Panc1 (cell line): ENCODE data around the gene PCDHA9. TPM values are rescaled to one million over a fixed set of nuclear protein-coding genes. Genes with fewer than 3 reads are reported as not detected.
"Not testable (repeated sequence)": the region's sequence is repeated elsewhere in the genome, so short reads cannot be mapped to it uniquely, and the experiment has no call there.

Source experiments
- ATAC-seq: fragments of 200-7000 bp; cut with Tn5 transposase; 2 replicates; pipeline ENCODE4 v1.9.1; 2020; ENCODE audit warnings: mild to moderate bottlenecking, moderate library complexity
- BruUV-seq: library from RNA; stranded (reverse); fragments of 400-500 nt; replicated peaks from 2 replicates; lab custom pipeline; 2021; lab: Mats Ljungman, UMichigan
- CTCF ChIA-PET: fragments of 300-600 bp; sonication (Branson Sonifier 250); formaldehyde crosslinking; loops from one replicate; lab custom pipeline; 2022; ENCODE audit warnings: antibody characterized with exemption; lab: Charles Lee
- POLR2A ChIA-PET: fragments of 300-600 bp; sonication (Branson Sonifier 250); formaldehyde crosslinking; loops from one replicate; lab custom pipeline; 2022; ENCODE audit warnings: antibody characterized with exemption; lab: Charles Lee
- DNase-seq: peaks from one replicate; pipeline ENCODE4 v3.0.0-alpha.2; 2010; ENCODE audit warnings: low read depth, low spot score
- H3K27ac ChIP-seq: 2 replicates; pipeline ENCODE4 v1.5.1; 2011; ENCODE audit warnings: mild to moderate bottlenecking, low read length, inconsistent platforms
- H3K27me3 ChIP-seq: fragments of 200-500 bp; sonication (Bioruptor generic); 2 replicates; pipeline ENCODE4 v1.6.0; 2014; ENCODE audit warnings: low read length, inconsistent platforms; ENCODE audit not compliant: control insufficient read depth, insufficient read depth
- H3K36me3 ChIP-seq: fragments of 200-500 bp; sonication (Bioruptor generic); 2 replicates; pipeline ENCODE4 v1.5.1; 2014; ENCODE audit warnings: inconsistent platforms, mild to moderate bottlenecking, low read length, moderate library complexity; ENCODE audit not compliant: control insufficient read depth, insufficient read depth
- H3K4me1 ChIP-seq: 2 replicates; pipeline ENCODE4 v1.5.1; 2011; ENCODE audit warnings: inconsistent platforms, mild to moderate bottlenecking, low read length, moderate library complexity; ENCODE audit not compliant: control insufficient read depth, insufficient read depth
- H3K4me3 ChIP-seq, 2 experiments: 2 replicates each; pipeline ENCODE4 v1.5.1; 2011 to 2012; ENCODE audit warnings: low read depth in 2 of 2, low read length in 2 of 2, mild to moderate bottlenecking in 2 of 2, inconsistent platforms in 1 of 2, moderate library complexity in 1 of 2
- H3K9me3 ChIP-seq: fragments of 200-500 bp; sonication (Bioruptor generic); 2 replicates; pipeline ENCODE4 v1.5.1; 2014; ENCODE audit warnings: low read depth, mild to moderate bottlenecking, inconsistent platforms, low read length, moderate library complexity; ENCODE audit not compliant: control insufficient read depth, insufficient read depth
- POLR2AphosphoS5 ChIP-seq: IDR thresholded peaks from 2 replicates; pipeline ENCODE4 v1.6.1; 2012; ENCODE audit warnings: mild to moderate bottlenecking, low read depth, low read length, moderate library complexity
- SIN3A ChIP-seq: IDR thresholded peaks from 2 replicates; pipeline ENCODE4 v1.6.1; 2012; ENCODE audit warnings: low read depth, mild to moderate bottlenecking, low read length, moderate library complexity, borderline replicate concordance; ENCODE audit not compliant: insufficient read depth
- TCF7L2 ChIP-seq: IDR thresholded peaks from 2 replicates; pipeline ENCODE4 v1.6.1; 2011; ENCODE audit warnings: mild to moderate bottlenecking, low read depth, low read length, inconsistent platforms
- in situ Hi-C: cut with HindIII; loops from 2 replicates; pipeline ENCODE4 v1.10.0; 2016; ENCODE audit warnings: low sequenced_read_pairs, low pct_unique_long_range_greater_than_20kb
- intact Hi-C: fragments of 100-400 bp; cut with micrococcal nuclease; formaldehyde crosslinking; loops from one replicate; pipeline ENCODE4 v1.10.0; 2022; ENCODE audit not compliant: unreplicated experiment
- total RNA-seq: library from RNA; stranded (reverse); gene quantifications from one replicate; pipeline ENCODE4 v1.2.1, GENCODE V29; 2021; ENCODE audit not compliant: unreplicated experiment
- TF ChIP-seq, protein P1 (sequence below): fragments of 450-650 bp; IDR thresholded peaks from 2 replicates; pipeline ENCODE4 v1.5.1; 2017; ENCODE audit warnings: mild to moderate bottlenecking
- TF ChIP-seq, protein P2 (sequence below), 2 experiments: IDR thresholded peaks; 2 replicates each; pipeline ENCODE4 v1.6.1; 2011 to 2012; ENCODE audit warnings: low read depth in 2 of 2, control low read depth in 1 of 2, low read length in 1 of 2, mild to moderate bottlenecking in 1 of 2, moderate library complexity in 1 of 2; ENCODE audit not compliant: insufficient read depth in 1 of 2

PCDHA9 gene
- total RNA-seq, 1 experiment from 2014 or later = 0.21 TPM

DNA sequence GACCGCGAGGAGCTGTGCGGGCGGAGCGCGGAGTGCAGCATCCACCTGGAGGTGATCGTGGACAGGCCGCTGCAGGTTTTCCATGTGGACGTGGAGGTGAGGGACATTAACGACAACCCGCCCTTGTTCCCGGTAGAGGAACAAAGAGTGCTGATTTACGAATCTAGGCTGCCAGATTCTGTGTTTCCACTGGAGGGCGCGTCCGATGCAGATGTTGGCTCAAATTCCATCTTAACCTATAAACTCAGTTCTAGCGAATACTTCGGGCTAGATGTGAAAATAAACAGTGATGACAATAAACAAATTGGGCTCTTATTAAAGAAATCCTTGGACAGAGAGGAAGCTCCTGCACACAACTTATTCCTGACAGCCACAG, 19.8 kb upstream of the PCDHA9 start:
- ChIA-PET POLR2A (interaction anchor here (0.6 kb wide), 1 partner anchor 133 kb away, joined by 3 read pairs; no protein-coding TSS in a partner anchor), CTCF (no interaction called here)
- no peak overlapping the region for H3K27ac ChIP-seq
- intact Hi-C loops (no loop called here), in situ Hi-C loops (no loop called here)
- ATAC-seq (no peak), DNase-seq (no peak)
- TF ChIP-seq, protein P1, sequence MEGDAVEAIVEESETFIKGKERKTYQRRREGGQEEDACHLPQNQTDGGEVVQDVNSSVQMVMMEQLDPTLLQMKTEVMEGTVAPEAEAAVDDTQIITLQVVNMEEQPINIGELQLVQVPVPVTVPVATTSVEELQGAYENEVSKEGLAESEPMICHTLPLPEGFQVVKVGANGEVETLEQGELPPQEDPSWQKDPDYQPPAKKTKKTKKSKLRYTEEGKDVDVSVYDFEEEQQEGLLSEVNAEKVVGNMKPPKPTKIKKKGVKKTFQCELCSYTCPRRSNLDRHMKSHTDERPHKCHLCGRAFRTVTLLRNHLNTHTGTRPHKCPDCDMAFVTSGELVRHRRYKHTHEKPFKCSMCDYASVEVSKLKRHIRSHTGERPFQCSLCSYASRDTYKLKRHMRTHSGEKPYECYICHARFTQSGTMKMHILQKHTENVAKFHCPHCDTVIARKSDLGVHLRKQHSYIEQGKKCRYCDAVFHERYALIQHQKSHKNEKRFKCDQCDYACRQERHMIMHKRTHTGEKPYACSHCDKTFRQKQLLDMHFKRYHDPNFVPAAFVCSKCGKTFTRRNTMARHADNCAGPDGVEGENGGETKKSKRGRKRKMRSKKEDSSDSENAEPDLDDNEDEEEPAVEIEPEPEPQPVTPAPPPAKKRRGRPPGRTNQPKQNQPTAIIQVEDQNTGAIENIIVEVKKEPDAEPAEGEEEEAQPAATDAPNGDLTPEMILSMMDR = no peak
- TF ChIP-seq POLR2AphosphoS5 = no peak
- no peak for TF ChIP-seq TCF7L2
- TF ChIP-seq, protein P2, sequence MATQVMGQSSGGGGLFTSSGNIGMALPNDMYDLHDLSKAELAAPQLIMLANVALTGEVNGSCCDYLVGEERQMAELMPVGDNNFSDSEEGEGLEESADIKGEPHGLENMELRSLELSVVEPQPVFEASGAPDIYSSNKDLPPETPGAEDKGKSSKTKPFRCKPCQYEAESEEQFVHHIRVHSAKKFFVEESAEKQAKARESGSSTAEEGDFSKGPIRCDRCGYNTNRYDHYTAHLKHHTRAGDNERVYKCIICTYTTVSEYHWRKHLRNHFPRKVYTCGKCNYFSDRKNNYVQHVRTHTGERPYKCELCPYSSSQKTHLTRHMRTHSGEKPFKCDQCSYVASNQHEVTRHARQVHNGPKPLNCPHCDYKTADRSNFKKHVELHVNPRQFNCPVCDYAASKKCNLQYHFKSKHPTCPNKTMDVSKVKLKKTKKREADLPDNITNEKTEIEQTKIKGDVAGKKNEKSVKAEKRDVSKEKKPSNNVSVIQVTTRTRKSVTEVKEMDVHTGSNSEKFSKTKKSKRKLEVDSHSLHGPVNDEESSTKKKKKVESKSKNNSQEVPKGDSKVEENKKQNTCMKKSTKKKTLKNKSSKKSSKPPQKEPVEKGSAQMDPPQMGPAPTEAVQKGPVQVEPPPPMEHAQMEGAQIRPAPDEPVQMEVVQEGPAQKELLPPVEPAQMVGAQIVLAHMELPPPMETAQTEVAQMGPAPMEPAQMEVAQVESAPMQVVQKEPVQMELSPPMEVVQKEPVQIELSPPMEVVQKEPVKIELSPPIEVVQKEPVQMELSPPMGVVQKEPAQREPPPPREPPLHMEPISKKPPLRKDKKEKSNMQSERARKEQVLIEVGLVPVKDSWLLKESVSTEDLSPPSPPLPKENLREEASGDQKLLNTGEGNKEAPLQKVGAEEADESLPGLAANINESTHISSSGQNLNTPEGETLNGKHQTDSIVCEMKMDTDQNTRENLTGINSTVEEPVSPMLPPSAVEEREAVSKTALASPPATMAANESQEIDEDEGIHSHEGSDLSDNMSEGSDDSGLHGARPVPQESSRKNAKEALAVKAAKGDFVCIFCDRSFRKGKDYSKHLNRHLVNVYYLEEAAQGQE (IDR thresholded peaks at IDR 0.05; ENCODE audit: insufficient read depth in 1 of 2, low read depth in 2 of 2, low read length in 1 of 2) = no peak
- no peak for TF ChIP-seq SIN3A
- no peaks in the 10 kb centered on the region for H3K4me1 ChIP-seq
- H3K9me3 ChIP-seq = no peaks in the 10 kb centered on the region
- no peaks in the 10 kb centered on the region for H3K27me3 ChIP-seq
- no peaks in the 10 kb centered on the region for H3K36me3 ChIP-seq
- no TSS peak for BruUV-seq
- no peak overlapping the region for H3K4me3 ChIP-seq

DNA sequence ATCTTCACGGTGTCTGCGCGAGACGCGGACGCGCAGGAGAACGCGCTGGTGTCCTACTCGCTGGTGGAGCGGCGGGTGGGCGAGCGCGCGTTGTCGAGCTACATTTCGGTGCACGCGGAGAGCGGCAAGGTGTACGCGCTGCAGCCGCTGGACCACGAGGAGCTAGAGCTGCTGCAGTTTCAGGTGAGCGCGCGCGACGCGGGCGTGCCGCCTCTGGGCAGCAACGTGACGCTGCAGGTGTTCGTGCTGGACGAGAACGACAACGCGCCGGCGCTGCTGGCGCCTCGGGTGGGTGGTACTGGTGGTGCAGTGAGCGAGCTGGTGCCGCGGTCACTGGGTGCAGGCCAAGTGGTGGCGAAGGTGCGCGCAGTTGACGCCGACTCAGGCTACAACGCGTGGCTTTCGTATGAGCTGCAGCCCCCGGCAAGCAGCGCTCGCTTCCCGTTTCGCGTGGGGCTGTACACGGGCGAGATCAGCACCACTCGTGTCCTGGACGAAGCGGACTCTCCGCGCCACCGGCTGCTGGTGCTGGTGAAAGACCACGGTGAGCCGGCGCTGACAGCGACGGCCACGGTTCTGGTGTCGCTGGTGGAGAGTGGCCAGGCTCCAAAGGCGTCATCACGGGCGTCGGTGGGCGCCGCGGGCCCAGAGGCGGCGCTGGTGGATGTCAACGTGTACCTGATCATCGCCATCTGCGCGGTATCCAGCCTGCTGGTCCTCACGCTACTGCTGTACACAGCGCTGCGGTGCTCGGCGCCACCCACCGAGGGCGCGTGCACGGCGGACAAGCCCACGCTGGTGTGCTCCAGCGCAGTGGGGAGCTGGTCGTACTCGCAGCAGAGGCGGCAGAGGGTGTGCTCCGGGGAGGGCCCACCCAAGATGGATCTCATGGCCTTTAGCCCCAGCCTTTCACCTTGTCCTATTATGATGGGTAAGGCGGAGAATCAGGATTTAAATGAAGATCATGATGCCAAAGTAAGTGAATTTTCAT, 18.4 kb upstream of the PCDHA9 start:
- H3K4me1 ChIP-seq, CTCF ChIA-PET, H3K4me3 ChIP-seq, H3K9me3 ChIP-seq, BruUV-seq, H3K27ac ChIP-seq, H3K27me3 ChIP-seq, intact Hi-C loops, ATAC-seq, H3K36me3 ChIP-seq, DNase-seq, in situ Hi-C loops, POLR2A ChIA-PET: not testable (repeated sequence)

DNA sequence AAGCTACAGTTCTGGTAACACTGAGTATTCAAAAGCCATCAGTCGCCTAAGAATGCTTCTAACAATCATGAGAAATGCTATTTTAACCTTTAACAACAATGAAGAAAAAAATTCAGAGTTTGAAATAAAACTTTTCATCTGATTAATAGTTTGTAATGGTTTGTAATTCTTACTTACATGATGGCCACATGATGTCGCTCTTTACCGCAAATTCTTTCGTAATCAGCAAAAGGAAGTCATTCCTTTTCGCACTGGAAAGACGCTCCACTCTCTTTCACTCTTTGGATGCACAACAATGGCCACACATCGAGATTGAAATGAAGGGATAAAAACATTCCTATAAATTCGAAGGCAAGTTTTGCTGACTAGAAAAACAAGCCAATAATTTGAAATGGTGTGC, 14.2 kb upstream of the PCDHA9 start, which contains the start of gene PCDHA7:
PCDHA7 (plus strand) TSS at position 277 of the 400 bp plus-strand sequence; CDS start at position 392, 115 bp downstream.
- intact Hi-C loops = no loop called here
- TF ChIP-seq TCF7L2 = no peak
- TF ChIP-seq, protein P1 = 0 out of 2 replicates have a peak, but pooled peaks have one; percentile 18
- POLR2A ChIA-PET = no interaction called here
- CTCF ChIA-PET = interaction anchor here (0.6 kb wide), 1 partner anchor 322 kb away, joined by 3 read pairs; no protein-coding TSS in a partner anchor
- Histone ChIP-seq H3K36me3 (no peaks in the 10 kb centered on the region), H3K4me1 (no peaks in the 10 kb centered on the region), H3K27ac (no peak within 1 kb of the TSS), H3K27me3 (no peaks in the 10 kb centered on the region), H3K9me3 (no peaks in the 10 kb centered on the region; the same call in 1 of the 2 replicates), H3K4me3 (no peak within 1 kb of the TSS)
- no TSS peak for BruUV-seq
- DNase-seq = no peak
- no peak for ATAC-seq
- in situ Hi-C loops = no loop called here

DNA sequence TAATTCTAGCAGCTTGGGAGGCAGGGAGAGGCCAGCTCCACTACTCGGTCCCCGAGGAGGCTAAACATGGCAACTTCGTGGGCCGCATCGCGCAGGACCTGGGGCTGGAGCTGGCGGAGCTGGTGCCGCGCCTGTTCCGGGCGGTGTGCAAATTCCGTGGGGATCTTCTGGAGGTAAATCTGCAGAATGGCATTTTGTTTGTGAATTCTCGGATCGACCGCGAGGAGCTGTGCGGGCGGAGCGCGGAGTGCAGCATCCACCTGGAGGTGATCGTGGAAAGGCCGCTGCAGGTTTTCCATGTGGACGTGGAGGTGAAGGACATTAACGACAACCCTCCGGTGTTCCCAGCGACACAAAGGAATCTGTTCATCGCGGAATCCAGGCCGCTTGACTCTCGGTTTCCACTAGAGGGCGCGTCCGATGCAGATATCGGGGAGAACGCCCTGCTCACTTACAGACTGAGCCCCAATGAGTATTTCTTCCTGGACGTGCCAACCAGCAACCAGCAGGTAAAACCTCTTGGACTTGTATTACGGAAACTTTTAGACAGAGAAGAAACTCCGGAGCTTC, 13.7 kb upstream of the PCDHA9 start:
- H3K36me3 ChIP-seq, H3K4me1 ChIP-seq, DNase-seq, H3K27me3 ChIP-seq, intact Hi-C loops, H3K9me3 ChIP-seq, H3K27ac ChIP-seq, H3K4me3 ChIP-seq, ATAC-seq, BruUV-seq, POLR2A ChIA-PET, in situ Hi-C loops: not testable (repeated sequence)
- CTCF ChIA-PET = interaction anchor here (0.6 kb wide), 1 partner anchor 321 kb away, joined by 3 read pairs; no protein-coding TSS in a partner anchor
